AG08396 (cell line): ENCODE measurements around the gene DPP6.

Experiments
- DNase-seq: peaks from one replicate; pipeline ENCODE4 v3.0.0; 2012; ENCODE audit warnings: low spot score, mixed read lengths

Gene DPP6

GRCh38 chr7:154598396-154598795, 546.2 kb downstream of the DPP6 start:
- DNase-seq = no peak

- DNase-seq = no peak
These were observed 546.7 kb downstream of the DPP6 start for GRCh38 chr7:154598864-154599263.

GRCh38 chr7:154610903-154611302, 558.7 kb downstream of the DPP6 start:
- no peak for DNase-seq

- DNase-seq = no peak
These were observed 561.6 kb downstream of the DPP6 start for GRCh38 chr7:154613811-154614210.

- no peak for DNase-seq
These were observed 568.0 kb downstream of the DPP6 start for GRCh38 chr7:154620141-154620755.

- DNase-seq = no peak
These were observed 571.2 kb downstream of the DPP6 start for GRCh38 chr7:154623399-154623798.

- DNase-seq = no peak
These were observed 575.6 kb downstream of the DPP6 start for GRCh38 chr7:154627646-154628290.

- no peak for DNase-seq
These were observed 576.4 kb downstream of the DPP6 start for GRCh38 chr7:154628556-154628955.

GRCh38 chr7:154631162-154631561, 579.0 kb downstream of the DPP6 start:
- no peak for DNase-seq

- DNase-seq = no peak
These were observed 581.4 kb downstream of the DPP6 start for GRCh38 chr7:154633641-154634040.

- DNase-seq = no peak
These were observed 586.1 kb downstream of the DPP6 start for GRCh38 chr7:154638286-154638685.

GRCh38 chr7:154640266-154640865, 588.2 kb downstream of the DPP6 start:
- DNase-seq = no peak

- DNase-seq = no peak
These were observed 588.7 kb downstream of the DPP6 start for GRCh38 chr7:154640917-154641316.

GRCh38 chr7:154644366-154644765, 592.2 kb downstream of the DPP6 start:
- DNase-seq = no peak

GRCh38 chr7:154646126-154647013, 594.2 kb downstream of the DPP6 start:
- no peak for DNase-seq

GRCh38 chr7:154647625-154648024, 595.4 kb downstream of the DPP6 start:
- DNase-seq = no peak

- no peak for DNase-seq
These were observed 596.8 kb downstream of the DPP6 start for GRCh38 chr7:154649015-154649414.

- DNase-seq = no peak
These were observed 597.2 kb downstream of the DPP6 start for GRCh38 chr7:154649434-154649833.

GRCh38 chr7:154650275-154650674, 598.1 kb downstream of the DPP6 start:
- DNase-seq = no peak

- DNase-seq = no peak
These were observed 599.3 kb downstream of the DPP6 start for GRCh38 chr7:154651501-154651900.

GRCh38 chr7:154652564-154652963, 600.4 kb downstream of the DPP6 start:
- no peak for DNase-seq

- DNase-seq = no peak
These were observed 601.1 kb downstream of the DPP6 start for GRCh38 chr7:154653281-154653680.

- no peak for DNase-seq
These were observed 604.4 kb downstream of the DPP6 start for GRCh38 chr7:154656618-154657017.
